IMR-90 (cell line): ENCODE measurements around the gene PRR16. TPM values are rescaled to one million over a fixed set of nuclear protein-coding genes. Genes with fewer than 3 reads are reported as not detected.

Source experiments
- ATAC-seq: fragments of 200-7000 bp; cut with Tn5 transposase; 2 replicates; pipeline ENCODE4 v1.9.1; 2020; ENCODE audit warnings: low read depth, mild to moderate bottlenecking, moderate library complexity
- Bru-seq: library from RNA; stranded (reverse); fragments of 400-500 nt; gene quantifications from one replicate; lab custom pipeline; 2021; lab: Mats Ljungman, UMichigan
- BruChase-seq, 2 experiments: library from RNA; stranded (reverse); fragments of 400-500 nt; gene quantifications; one replicate each; lab custom pipeline; 2021; lab: Mats Ljungman, UMichigan
- BruUV-seq: library from RNA; stranded (reverse); fragments of 400-500 nt; replicated peaks from 2 replicates; lab custom pipeline; 2021; lab: Mats Ljungman, UMichigan
- CTCF ChIA-PET: fragments of 300-600 bp; formaldehyde crosslinking; extraction: SDS; loops from one replicate; lab custom pipeline; 2021; ENCODE audit warnings: antibody characterized with exemption; lab: Yijun Ruan, JAX
- POLR2A ChIA-PET: fragments of 300-600 bp; sonication (Branson Sonifier 250); formaldehyde crosslinking; loops from one replicate; lab custom pipeline; 2022; ENCODE audit warnings: antibody characterized with exemption; ENCODE audit not compliant: unreplicated experiment; lab: Charles Lee
- DNase-seq: peaks from one replicate; pipeline ENCODE4 v3.0.0; 2013
- H2AFZ ChIP-seq: replicated peaks from 2 replicates; pipeline ENCODE3; 2013; ENCODE audit warnings: low read length, mild to moderate bottlenecking; ENCODE audit not compliant: poor library complexity
- H2AK5ac ChIP-seq: 2 replicates; pipeline ENCODE4 v1.6.1; 2013; ENCODE audit warnings: low read depth, low read length, inconsistent platforms
- H2AK9ac ChIP-seq: replicated peaks from 2 replicates; pipeline ENCODE3; 2013; ENCODE audit warnings: mild to moderate bottlenecking, low read depth, low read length, moderate library complexity; ENCODE audit not compliant: poor library complexity
- H2BK120ac ChIP-seq: 2 replicates; pipeline ENCODE4 v1.6.1; 2013; ENCODE audit warnings: low read depth, low read length, inconsistent platforms
- H2BK15ac ChIP-seq: 3 replicates; pipeline ENCODE4 v1.6.1; 2013; ENCODE audit warnings: low read depth, low read length, inconsistent platforms
- H2BK20ac ChIP-seq: 2 replicates; pipeline ENCODE4 v1.6.1; 2013; ENCODE audit warnings: low read depth, mild to moderate bottlenecking, inconsistent platforms, low read length, moderate library complexity
- H2BK5ac ChIP-seq: 2 replicates; pipeline ENCODE4 v1.6.1; 2013; ENCODE audit warnings: mild to moderate bottlenecking, low read depth, low read length, inconsistent platforms; ENCODE audit not compliant: poor library complexity, severe bottlenecking
- H3K14ac ChIP-seq: replicated peaks from 2 replicates; pipeline ENCODE4 v1.6.1; 2013; ENCODE audit warnings: low read depth, low read length, inconsistent platforms
- H3K18ac ChIP-seq: 2 replicates; pipeline ENCODE4 v1.6.1; 2013; ENCODE audit warnings: low read depth, low read length, control low read depth
- H3K23ac ChIP-seq: 2 replicates; pipeline ENCODE4 v1.6.1; 2013; ENCODE audit warnings: low read depth, low read length, inconsistent platforms
- H3K27ac ChIP-seq: 2 replicates; pipeline ENCODE4 v1.5.1; 2013; ENCODE audit warnings: mild to moderate bottlenecking, control low read depth, low read length; ENCODE audit not compliant: insufficient read depth
- H3K27me3 ChIP-seq: 2 replicates; pipeline ENCODE4 v1.6.1; 2013; ENCODE audit warnings: low read length; ENCODE audit not compliant: control insufficient read depth, insufficient read depth
- H3K36me3 ChIP-seq: 2 replicates; pipeline ENCODE4 v1.6.1; 2013; ENCODE audit warnings: low read length, mixed read lengths; ENCODE audit not compliant: control insufficient read depth, insufficient read depth
- H3K4ac ChIP-seq: 2 replicates; pipeline ENCODE4 v1.6.1; 2013; ENCODE audit warnings: low read depth, low read length, inconsistent platforms
- H3K4me1 ChIP-seq: 2 replicates; pipeline ENCODE4 v1.6.1; 2013; ENCODE audit warnings: low read length, mixed read lengths; ENCODE audit not compliant: control insufficient read depth, insufficient read depth
- H3K4me2 ChIP-seq: 2 replicates; pipeline ENCODE4 v1.6.1; 2013; ENCODE audit warnings: low read depth, mild to moderate bottlenecking, control low read depth, low read length, moderate library complexity
- H3K4me3 ChIP-seq: 2 replicates; pipeline ENCODE4 v1.5.1; 2013; ENCODE audit warnings: low read depth, mild to moderate bottlenecking, control low read depth, low read length, moderate library complexity; ENCODE audit not compliant: insufficient read depth
- H3K56ac ChIP-seq: 2 replicates; pipeline ENCODE4 v1.6.1; 2013; ENCODE audit warnings: low read length, inconsistent platforms; ENCODE audit not compliant: insufficient read depth; ENCODE audit errors: extremely low read depth
- H3K79me1 ChIP-seq, 2 experiments: 2 replicates each; pipeline ENCODE4 v1.6.1; 2013; ENCODE audit warnings: low read length in 2 of 2, inconsistent platforms in 1 of 2, low read depth in 1 of 2
- H3K9ac ChIP-seq: 2 replicates; pipeline ENCODE4 v1.6.1; 2013; ENCODE audit warnings: low read depth, low read length, control low read depth
- H3K9me1 ChIP-seq: 2 replicates; pipeline ENCODE4 v1.6.1; 2013; ENCODE audit warnings: low read length, inconsistent platforms; ENCODE audit not compliant: insufficient read depth
- H3K9me3 ChIP-seq: 2 replicates; pipeline ENCODE4 v1.6.1; 2013; ENCODE audit warnings: low read length; ENCODE audit not compliant: control insufficient read depth, insufficient read depth
- H4K20me1 ChIP-seq: 2 replicates; pipeline ENCODE4 v1.6.1; 2013; ENCODE audit warnings: low read length, inconsistent platforms; ENCODE audit not compliant: insufficient read depth
- H4K5ac ChIP-seq: 2 replicates; pipeline ENCODE4 v1.6.1; 2013; ENCODE audit warnings: mild to moderate bottlenecking, low read depth, low read length, control low read depth
- H4K8ac ChIP-seq, 2 experiments: 2 replicates each; pipeline ENCODE4 v1.6.1; 2013; ENCODE audit warnings: low read depth in 2 of 2, low read length in 2 of 2, control low read depth in 1 of 2, inconsistent platforms in 1 of 2
- H4K91ac ChIP-seq: 2 replicates; pipeline ENCODE4 v1.6.1; 2013; ENCODE audit warnings: low read depth, low read length, inconsistent platforms; ENCODE audit not compliant: insufficient read depth
- CTCF ChIP-seq: conservative IDR thresholded peaks from 2 replicates; pipeline ENCODE4 v1.5.1; 2012; ENCODE audit warnings: mild to moderate bottlenecking, low read depth, low read length, improper control_type of control experiment
- MAZ ChIP-seq: IDR thresholded peaks from 2 replicates; pipeline ENCODE4 v1.6.1; 2012; ENCODE audit warnings: low read depth, mild to moderate bottlenecking, low read length, improper control_type of control experiment, moderate library complexity, borderline replicate concordance
- MXI1 ChIP-seq: IDR thresholded peaks from 2 replicates; pipeline ENCODE4 v1.6.1; 2012; ENCODE audit warnings: low read depth, mild to moderate bottlenecking, low read length, moderate library complexity, borderline replicate concordance
- POLR2A ChIP-seq: IDR thresholded peaks from 2 replicates; pipeline ENCODE4 v1.6.1; 2012; ENCODE audit warnings: mild to moderate bottlenecking, low read depth, low read length
- RAD21 ChIP-seq: IDR thresholded peaks from 2 replicates; pipeline ENCODE4 v1.6.1; 2012; ENCODE audit warnings: low read length, improper control_type of control experiment
- RCOR1 ChIP-seq: IDR thresholded peaks from 2 replicates; pipeline ENCODE4 v1.6.1; 2012; ENCODE audit warnings: mild to moderate bottlenecking, low read length, improper control_type of control experiment; ENCODE audit not compliant: insufficient replicate concordance
- USF2 ChIP-seq: fragments of 150-350 bp; IDR thresholded peaks from 2 replicates; pipeline ENCODE4 v1.6.1; 2017; ENCODE audit warnings: mild to moderate bottlenecking, antibody characterized with exemption, low read length, low read depth
- WGBS, 2 experiments: methylation state at CpG; one replicate each; pipeline versions ENCODE4 v1.1.5 to v1.1.7; 2013; ENCODE audit warnings: missing lambda C conversion rate in 2 of 2; ENCODE audit not compliant: insufficient read length in 1 of 2; ENCODE audit errors: extremely low coverage in 2 of 2; 5-methylcytosine and 5-hydroxymethylcytosine counted together
- dilution Hi-C: fragments of 300-500 bp; cut with HindIII; formaldehyde crosslinking; loops from one replicate; pipeline ENCODE4 v1.14.3; 2018; ENCODE audit warnings: low sequenced_read_pairs; ENCODE audit not compliant: unreplicated experiment
- in situ Hi-C: fragments of 300-500 bp; cut with MboI; formaldehyde crosslinking; loops from 3 replicates; pipeline ENCODE4 v1.14.3; 2019; ENCODE audit warnings: low sequenced_read_pairs, inconsistent platforms, mixed read lengths
- intact Hi-C: fragments of 100-400 bp; cut with micrococcal nuclease; formaldehyde crosslinking; loops from 2 replicates; pipeline ENCODE4 v1.10.0; 2022
- long read RNA-seq: library from polyadenylated mRNA; unstranded; transcript quantifications from one replicate; pipeline ENCODE4 v2.0.0, GENCODE V29; 2021; ENCODE audit not compliant: unreplicated experiment
- polyA plus RNA-seq, 3 experiments: library from polyadenylated mRNA; depleted of rRNA; stranded (reverse); fragments of >200 nt; gene quantifications; 2 replicates each; pipeline ENCODE4 v1.2.3, GENCODE V29; 2012; ENCODE audit warnings: low replicate concordance in 1 of 3
- total RNA-seq: library from RNA; depleted of rRNA; stranded (reverse); fragments of >200 nt; gene quantifications from 2 replicates; pipeline ENCODE4 v1.2.3, GENCODE V29; 2012; rRNA removed

PRR16 gene
- total RNA-seq: 9.9 and 10.6 TPM in 2 replicates
- polyA plus RNA-seq (2012; rRNA removed): 45.2 and 52.9 TPM in 2 replicates
- 21.4 and 25.6 TPM in 2 replicates for polyA plus RNA-seq (2012; cell fraction: cytosol; rRNA removed)
- polyA plus RNA-seq (2012; cell fraction: nucleus; rRNA removed; ENCODE audit: low replicate concordance): 9.8 and 36.9 TPM in 2 replicates
- percentile 78 among the genes with signal in this experiment for Bru-seq, nascent RNA
- percentile 58 among the genes with signal in this experiment for BruChase-seq, experiment 1, labeled RNA remaining after a 6-hour chase
- percentile 75 among the genes with signal in this experiment for BruChase-seq, experiment 2, labeled RNA remaining after a 2-hour chase
- long read RNA-seq, partial matches to known transcripts: 0 of 6 reads
- long read RNA-seq, other reads (novel, unspliced or antisense): 6 of 6 reads

- peak within 1 kb of the TSS; percentile 98 for H3K14ac ChIP-seq
- dilution Hi-C loops (no loop called here), intact Hi-C loops (loop anchor here (2.0 to 10.0 kb wide), 5 partner anchors 151 to 989 kb away; no protein-coding TSS in a partner anchor), in situ Hi-C loops (loop anchor here (10.0 to 25.0 kb wide), 2 partner anchors 341 to 1498 kb away; partner anchors contain the start of gene SRFBP1)
- CTCF ChIA-PET: interaction anchor here (1.0 kb wide), 1 partner anchor 17 kb away, joined by 3 read pairs; no protein-coding TSS in a partner anchor
- peak within 1 kb of the TSS; percentile 96 for H2AK9ac ChIP-seq
- peak within 1 kb of the TSS; percentile 98 for H3K23ac ChIP-seq
- no peak for TF ChIP-seq POLR2A
- no peak for TF ChIP-seq RCOR1
- TF ChIP-seq CTCF: peak; percentile 42
- peak; percentile 66; the same call in 1 of the 2 replicates for TF ChIP-seq MXI1
- no peak for TF ChIP-seq USF2
- TF ChIP-seq RAD21: peak; percentile 51
- TF ChIP-seq MAZ: peak; percentile 47; the same call in 1 of the 2 replicates
- H3K4me2 ChIP-seq: peak within 1 kb of the TSS; percentile 96
- H3K56ac ChIP-seq: peak within 1 kb of the TSS; percentile 75
- H3K4me1 ChIP-seq: no peaks in the 10 kb centered on the region
- H4K8ac ChIP-seq: peak within 1 kb of the TSS; percentile 86 to 99
- peak within 1 kb of the TSS; percentile 92 for H2BK20ac ChIP-seq
- H2BK120ac ChIP-seq: peak within 1 kb of the TSS; percentile 97
- peak within 1 kb of the TSS; percentile 89 for H3K18ac ChIP-seq
- POLR2A ChIA-PET: interaction anchor here (0.6 kb wide), 1 partner anchor 34 kb away, joined by 4 read pairs; no protein-coding TSS in a partner anchor
- peak within 1 kb of the TSS; percentile 99 for H4K91ac ChIP-seq
- peak within 1 kb of the TSS; percentile 94 for H2AFZ ChIP-seq
- peak within 1 kb of the TSS; percentile 100 for H2BK15ac ChIP-seq
- peak within 1 kb of the TSS; percentile 94 for H3K4me3 ChIP-seq
- peak within 1 kb of the TSS; percentile 98 for H3K4ac ChIP-seq
- H4K20me1 ChIP-seq: no peaks in the 10 kb centered on the region
- 0% methylated on average over 5 of the region's 62 CpGs; no CpG with 5 or more reads in 1 of the 2 experiments for WGBS, 2 experiments
- no TSS peak for BruUV-seq
- no peaks in the 10 kb centered on the region for H3K9me3 ChIP-seq
- peak within 1 kb of the TSS; percentile 90 for H2AK5ac ChIP-seq
- H3K9ac ChIP-seq: peak within 1 kb of the TSS; percentile 94
- peak; percentile 90 for ATAC-seq
- H3K27me3 ChIP-seq: no peaks in the 10 kb centered on the region
- H3K36me3 ChIP-seq: no peaks in the 10 kb centered on the region
- H4K5ac ChIP-seq: peak within 1 kb of the TSS; percentile 92
- DNase-seq: peak; percentile 73
- H3K9me1 ChIP-seq: no peaks in the 10 kb centered on the region
- H3K79me1 ChIP-seq: peaks cover 7 to 29% of the 10 kb centered on the region in 2 experiments; a peak in 3 of 4 replicates
- peak within 1 kb of the TSS; percentile 95 for H3K27ac ChIP-seq
- H2BK5ac ChIP-seq: peak within 1 kb of the TSS; percentile 89
Measured at GRCh38 chr5:120463991-120464626, at the start of gene PRR16. TSS of gene PRR16 (plus strand) at chr5:120464300.
